SU-DHL-6 (cell line): Measurements from ENCODE around the gene KCNG4.
A peak's percentile ranks its signal among the peaks of the same experiment; 100 is the strongest.

ENCODE experiments used
- H2AFZ ChIP-seq: fragments of 200-600 bp; sonication (generic); 2 replicates; pipeline ENCODE4 v1.6.1; 2014; ENCODE audit warnings: low read depth, mild to moderate bottlenecking, moderate library complexity, mixed read lengths, antibody characterized with exemption, low read length; ENCODE audit not compliant: severe bottlenecking
- H3F3A ChIP-seq: fragments of 200-600 bp; shearing (Covaris generic); 2 replicates; pipeline ENCODE4 v1.6.0; 2016; ENCODE audit warnings: antibody characterized with exemption, mild to moderate bottlenecking; ENCODE audit not compliant: insufficient read depth
- H3K27ac ChIP-seq: fragments of 200-600 bp; sonication (generic); 2 replicates; pipeline ENCODE4 v1.5.1; 2016; ENCODE audit warnings: low read depth, mild to moderate bottlenecking, low read length, moderate library complexity, mixed read lengths
- H3K27me3 ChIP-seq: fragments of 200-600 bp; sonication (generic), shearing (Covaris generic); 2 replicates; pipeline ENCODE4 v1.6.0; 2014; ENCODE audit warnings: mild to moderate bottlenecking, low read length
- H3K36me3 ChIP-seq: fragments of 200-600 bp; sonication (generic); 2 replicates; pipeline ENCODE4 v1.6.1; 2014; ENCODE audit warnings: mild to moderate bottlenecking, low read length, mixed read lengths
- H3K4me2 ChIP-seq: fragments of 300-600, 200-600 bp; shearing (Covaris generic), sonication (generic); 2 replicates; pipeline ENCODE4 v1.6.0; 2014; ENCODE audit warnings: low read length, low read depth, mild to moderate bottlenecking; ENCODE audit not compliant: poor library complexity, severe bottlenecking
- H3K4me3 ChIP-seq: fragments of 200-600 bp; sonication (generic); 2 replicates; pipeline ENCODE4 v1.5.1; 2014; ENCODE audit warnings: antibody characterized with exemption, low read length, mild to moderate bottlenecking, mixed read lengths; ENCODE audit not compliant: insufficient read depth, poor library complexity, severe bottlenecking
- H3K79me2 ChIP-seq: fragments of 200-600 bp; sonication (generic); 2 replicates; pipeline ENCODE4 v1.6.1; 2014; ENCODE audit warnings: mild to moderate bottlenecking, low read length, moderate library complexity; ENCODE audit not compliant: insufficient read depth
- H3K9ac ChIP-seq: fragments of 200-600 bp; sonication (generic); 2 replicates; pipeline ENCODE4 v1.7.0; 2014; ENCODE audit warnings: mild to moderate bottlenecking, low read length
- H3K9me2 ChIP-seq: fragments of 200-600 bp; sonication (generic); replicated peaks from 2 replicates; pipeline ENCODE4 v1.6.1; 2014; ENCODE audit warnings: low read length; ENCODE audit not compliant: insufficient read depth
- H3K9me3 ChIP-seq: fragments of 200-600 bp; sonication (generic); 2 replicates; pipeline ENCODE4 v1.6.1; 2014; ENCODE audit warnings: low read length, mixed read lengths; ENCODE audit not compliant: insufficient read depth
- H4K20me1 ChIP-seq: fragments of 200-600 bp; sonication (generic); 2 replicates; pipeline ENCODE4 v1.6.1; 2014; ENCODE audit warnings: low read depth, mild to moderate bottlenecking, antibody characterized with exemption, low read length, moderate library complexity, mixed read lengths
- EZH2phosphoT487 ChIP-seq: fragments of 200-600 bp; sonication (generic), shearing (Covaris generic); conservative IDR thresholded peaks from 2 replicates; pipeline ENCODE4 v1.6.1; 2018; ENCODE audit warnings: mild to moderate bottlenecking, antibody characterized with exemption, low read length, moderate library complexity, mixed read lengths
- TF ChIP-seq, protein P1 (sequence below): fragments of 200-600 bp; sonication (generic); IDR thresholded peaks from one replicate; pipeline ENCODE4 v1.5.1; 2017; ENCODE audit warnings: antibody characterized with exemption, mild to moderate bottlenecking, low read length, moderate library complexity; ENCODE audit not compliant: insufficient read depth, poor library complexity, severe bottlenecking

Gene KCNG4

GRCh38 chr16:84277244-84277823 is 37.5 kb upstream of the KCNG4 start:
- H4K20me1 ChIP-seq: no peaks in the 10 kb centered on the region
- H3K4me2 ChIP-seq: no peak overlapping the region
- H3K9me3 ChIP-seq: no peaks in the 10 kb centered on the region
- no peaks in the 10 kb centered on the region for H3K36me3 ChIP-seq
- H3K9ac ChIP-seq: no peak overlapping the region
- H3K79me2 ChIP-seq: no peaks in the 10 kb centered on the region
- H2AFZ ChIP-seq: no peak overlapping the region
- H3K27me3 ChIP-seq: no peaks in the 10 kb centered on the region
- H3F3A ChIP-seq: no peaks in the 10 kb centered on the region
- H3K27ac ChIP-seq: no peak overlapping the region
- H3K4me3 ChIP-seq: no peak overlapping the region
- no peak for TF ChIP-seq EZH2phosphoT487
- TF ChIP-seq, protein P1, sequence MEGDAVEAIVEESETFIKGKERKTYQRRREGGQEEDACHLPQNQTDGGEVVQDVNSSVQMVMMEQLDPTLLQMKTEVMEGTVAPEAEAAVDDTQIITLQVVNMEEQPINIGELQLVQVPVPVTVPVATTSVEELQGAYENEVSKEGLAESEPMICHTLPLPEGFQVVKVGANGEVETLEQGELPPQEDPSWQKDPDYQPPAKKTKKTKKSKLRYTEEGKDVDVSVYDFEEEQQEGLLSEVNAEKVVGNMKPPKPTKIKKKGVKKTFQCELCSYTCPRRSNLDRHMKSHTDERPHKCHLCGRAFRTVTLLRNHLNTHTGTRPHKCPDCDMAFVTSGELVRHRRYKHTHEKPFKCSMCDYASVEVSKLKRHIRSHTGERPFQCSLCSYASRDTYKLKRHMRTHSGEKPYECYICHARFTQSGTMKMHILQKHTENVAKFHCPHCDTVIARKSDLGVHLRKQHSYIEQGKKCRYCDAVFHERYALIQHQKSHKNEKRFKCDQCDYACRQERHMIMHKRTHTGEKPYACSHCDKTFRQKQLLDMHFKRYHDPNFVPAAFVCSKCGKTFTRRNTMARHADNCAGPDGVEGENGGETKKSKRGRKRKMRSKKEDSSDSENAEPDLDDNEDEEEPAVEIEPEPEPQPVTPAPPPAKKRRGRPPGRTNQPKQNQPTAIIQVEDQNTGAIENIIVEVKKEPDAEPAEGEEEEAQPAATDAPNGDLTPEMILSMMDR: peak; percentile 89
- no peaks in the 10 kb centered on the region for H3K9me2 ChIP-seq

- no peak overlapping the region for H3K27ac ChIP-seq
- no peaks in the 10 kb centered on the region for H3K9me2 ChIP-seq
- no peak overlapping the region for H3K9ac ChIP-seq
- no peak overlapping the region for H2AFZ ChIP-seq
- H3K4me3 ChIP-seq: no peak overlapping the region
- H3K4me2 ChIP-seq: no peak overlapping the region
- H4K20me1 ChIP-seq: no peaks in the 10 kb centered on the region
- H3K27me3 ChIP-seq: no peaks in the 10 kb centered on the region
- TF ChIP-seq, protein P1: no peak
- TF ChIP-seq EZH2phosphoT487: no peak
- no peaks in the 10 kb centered on the region for H3K36me3 ChIP-seq
- no peaks in the 10 kb centered on the region for H3K79me2 ChIP-seq
- no peaks in the 10 kb centered on the region for H3K9me3 ChIP-seq
- H3F3A ChIP-seq: no peaks in the 10 kb centered on the region
Observed at GRCh38 chr16:84275585-84276151, 35.9 kb upstream of the KCNG4 start.

GRCh38 chr16:84274515-84274914 is 34.7 kb upstream of the KCNG4 start:
- Histone ChIP-seq H3F3A (no peaks in the 10 kb centered on the region), H3K4me2 (no peak overlapping the region), H4K20me1 (no peaks in the 10 kb centered on the region), H3K27me3 (no peaks in the 10 kb centered on the region), H3K79me2 (no peaks in the 10 kb centered on the region), H3K4me3 (no peak overlapping the region), H3K27ac (no peak overlapping the region), H3K36me3 (no peaks in the 10 kb centered on the region), H2AFZ (no peak overlapping the region), H3K9me2 (no peaks in the 10 kb centered on the region), H3K9me3 (no peaks in the 10 kb centered on the region), H3K9ac (no peak overlapping the region)
- TF ChIP-seq, protein P1: no peak
